GM12875 (cell line): Measurements from ENCODE around the gene DAB2IP.

Experiments used
- H3K4me3 ChIP-seq: one replicate; pipeline ENCODE4 v1.5.1; 2011; ENCODE audit warnings: low read depth, low read length, control low read depth
- CTCF ChIP-seq: IDR thresholded peaks from 2 replicates; pipeline ENCODE4 v1.5.1; 2011; ENCODE audit warnings: low read depth, mild to moderate bottlenecking, control low read depth, inconsistent platforms, low read length, moderate library complexity, borderline replicate concordance; ENCODE audit not compliant: insufficient read depth

Gene DAB2IP

GRCh38 chr9:121662359-121662758 lies 10.9 kb downstream of the DAB2IP start:
- no peak overlapping the region for H3K4me3 ChIP-seq
- no peak for TF ChIP-seq CTCF

- TF ChIP-seq CTCF = no peak
- no peak overlapping the region for H3K4me3 ChIP-seq
Measured at GRCh38 chr9:121662891-121663580, 11.6 kb downstream of the DAB2IP start.

- TF ChIP-seq CTCF = no peak
Measured at GRCh38 chr9:121663591-121663990, 12.2 kb downstream of the DAB2IP start.

GRCh38 chr9:121666294-121666693 lies 14.9 kb downstream of the DAB2IP start:
- H3K4me3 ChIP-seq = no peak overlapping the region
- no peak for TF ChIP-seq CTCF

More at GRCh38 chr9:121663591-121663990, 12.2 kb downstream of the DAB2IP start:
- no peak overlapping the region for H3K4me3 ChIP-seq

GRCh38 chr9:121667214-121667613 lies 15.8 kb downstream of the DAB2IP start:
- TF ChIP-seq CTCF = no peak
- no peak overlapping the region for H3K4me3 ChIP-seq

GRCh38 chr9:121667890-121668289 lies 16.5 kb downstream of the DAB2IP start:
- no peak for TF ChIP-seq CTCF
- H3K4me3 ChIP-seq = no peak overlapping the region

- H3K4me3 ChIP-seq = no peak overlapping the region
- TF ChIP-seq CTCF = no peak
Measured at GRCh38 chr9:121670431-121670830, 19.0 kb downstream of the DAB2IP start.
